ENCODE measurements around the gene EMILIN2. TPM values are rescaled to one million over a fixed set of nuclear protein-coding genes. Genes with fewer than 3 reads are reported as not detected.

EMILIN2 gene
- total and polyA plus RNA-seq, 2 donors (not counting 3 experiments of a cell fraction or from before 2014, with no cell fraction given) = 9.4 to 13.4 TPM

DNA sequence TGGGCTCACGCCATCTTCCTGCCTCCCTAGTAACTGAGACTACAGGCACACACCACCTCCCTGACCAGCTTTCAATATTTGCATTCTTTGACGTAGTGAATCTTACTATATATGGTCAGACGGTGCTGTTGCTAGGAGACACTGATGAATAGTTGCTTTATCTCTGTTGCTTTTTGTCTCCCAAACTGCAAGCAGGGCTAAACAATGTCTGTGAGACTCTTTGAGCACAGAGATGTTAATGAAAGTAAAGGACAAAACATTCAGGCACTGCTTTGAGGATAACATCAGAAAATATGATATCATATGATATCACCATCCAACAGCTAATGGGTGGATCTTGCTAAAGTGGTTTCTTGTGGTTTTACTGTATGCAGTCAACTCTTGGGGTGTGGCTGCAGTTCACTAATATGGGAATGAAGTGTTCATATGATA, 43.0 kb downstream of the EMILIN2 start:
- no peak overlapping the region for H3K9ac ChIP-seq (replicated peaks; ENCODE audit: extremely low read depth, insufficient read depth, low read length)
- peaks cover 7% of the 10 kb centered on the region for H3K4me1 ChIP-seq (ENCODE audit: control insufficient read depth, extremely low read depth, insufficient read depth, low read length)
- no peaks in the 10 kb centered on the region for H4K20me1 ChIP-seq (replicated peaks; ENCODE audit: control insufficient read depth, extremely low read depth, insufficient read depth, low read length)
- H3K4me2 ChIP-seq (ENCODE audit: insufficient read depth, low read length) = no peak overlapping the region
- peaks cover 0 to 2% of the 10 kb centered on the region in 2 experiments for H3K27me3 ChIP-seq (ENCODE audit: control insufficient read depth in 2 of 2, insufficient read depth in 2 of 2, low read length in 2 of 2)
- no peaks in the 10 kb centered on the region for H3K79me2 ChIP-seq (ENCODE audit: control insufficient read depth, insufficient read depth, low read length)
- POLR2A ChIA-PET = no interaction called here
- H2AFZ ChIP-seq (ENCODE audit: low read depth, low read length) = no peak overlapping the region
- CTCF ChIA-PET = no interaction called here
- H3K27ac ChIP-seq (ENCODE audit: insufficient read depth, low read depth, low read length) = no peak overlapping the region
- FAIRE-seq = no peak
- H3K4me3 ChIP-seq (replicated peaks in 1 of 3; ENCODE audit: insufficient read depth in 1 of 3, low read depth in 1 of 3, low read length in 3 of 3) = no peak overlapping the region
- DNase-seq (ENCODE audit: low read depth, low spot score) = no peak
- no TSS peak for BruUV-seq (replicated peaks)
- H3K36me3 ChIP-seq (ENCODE audit: control insufficient read depth in 2 of 2, extremely low read depth in 1 of 2, insufficient read depth in 2 of 2, low read length in 2 of 2) = no peaks in the 10 kb centered on the region
- intact Hi-C loops (cut with micrococcal nuclease) = no loop called here
- H3K9me1 ChIP-seq (replicated peaks; ENCODE audit: control insufficient read depth, extremely low read depth, insufficient read depth, low read length) = no peaks in the 10 kb centered on the region
- no peaks in the 10 kb centered on the region for H3K9me3 ChIP-seq (replicated peaks; ENCODE audit: control insufficient read depth, insufficient read depth, low read length)
- dilution Hi-C loops (cut with MboI; ENCODE audit: extremely low pct_ligation_motif_present, low sequenced_read_pairs) = no loop called here
- TF ChIP-seq, protein P1, sequence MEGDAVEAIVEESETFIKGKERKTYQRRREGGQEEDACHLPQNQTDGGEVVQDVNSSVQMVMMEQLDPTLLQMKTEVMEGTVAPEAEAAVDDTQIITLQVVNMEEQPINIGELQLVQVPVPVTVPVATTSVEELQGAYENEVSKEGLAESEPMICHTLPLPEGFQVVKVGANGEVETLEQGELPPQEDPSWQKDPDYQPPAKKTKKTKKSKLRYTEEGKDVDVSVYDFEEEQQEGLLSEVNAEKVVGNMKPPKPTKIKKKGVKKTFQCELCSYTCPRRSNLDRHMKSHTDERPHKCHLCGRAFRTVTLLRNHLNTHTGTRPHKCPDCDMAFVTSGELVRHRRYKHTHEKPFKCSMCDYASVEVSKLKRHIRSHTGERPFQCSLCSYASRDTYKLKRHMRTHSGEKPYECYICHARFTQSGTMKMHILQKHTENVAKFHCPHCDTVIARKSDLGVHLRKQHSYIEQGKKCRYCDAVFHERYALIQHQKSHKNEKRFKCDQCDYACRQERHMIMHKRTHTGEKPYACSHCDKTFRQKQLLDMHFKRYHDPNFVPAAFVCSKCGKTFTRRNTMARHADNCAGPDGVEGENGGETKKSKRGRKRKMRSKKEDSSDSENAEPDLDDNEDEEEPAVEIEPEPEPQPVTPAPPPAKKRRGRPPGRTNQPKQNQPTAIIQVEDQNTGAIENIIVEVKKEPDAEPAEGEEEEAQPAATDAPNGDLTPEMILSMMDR (IDR thresholded peaks at IDR 0.05; ENCODE audit: extremely low read depth in 1 of 2, insufficient read depth in 1 of 2, low read depth in 1 of 2, low read length in 2 of 2) = no peak
- no peak for TF ChIP-seq POLR2AphosphoS5 (IDR thresholded peaks at IDR 0.05; ENCODE audit: insufficient read depth, low read depth, low read length)
- no peak for TF ChIP-seq MYC (IDR thresholded peaks at IDR 0.05; ENCODE audit: low read depth, low read length)
- TF ChIP-seq POLR2A (IDR thresholded peaks at IDR 0.05; ENCODE audit: low read depth, low read length) = no peak
- no peak for TF ChIP-seq FOS (IDR thresholded peaks at IDR 0.05; ENCODE audit: borderline replicate concordance, insufficient read depth, low read length)
- TF ChIP-seq, protein P2, sequence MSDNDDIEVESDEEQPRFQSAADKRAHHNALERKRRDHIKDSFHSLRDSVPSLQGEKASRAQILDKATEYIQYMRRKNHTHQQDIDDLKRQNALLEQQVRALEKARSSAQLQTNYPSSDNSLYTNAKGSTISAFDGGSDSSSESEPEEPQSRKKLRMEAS (IDR thresholded peaks at IDR 0.05; ENCODE audit: insufficient read depth, insufficient read length) = no peak
- no peak for TF ChIP-seq GATA2 (IDR thresholded peaks at IDR 0.05; ENCODE audit: insufficient read depth, insufficient read length, low read depth, low read length)
- no peak for TF ChIP-seq JUN (IDR thresholded peaks at IDR 0.05; ENCODE audit: borderline replicate concordance, insufficient read depth, insufficient read length, low read depth)
- no peak for TF ChIP-seq EZH2 (IDR thresholded peaks at IDR 0.05; ENCODE audit: borderline replicate concordance, low read depth, low read length, severe bottlenecking)
